GM12873 (cell line): Measurements from ENCODE around the gene CYP39A1.

ENCODE experiments used
- CTCF ChIP-seq: IDR thresholded peaks from 2 replicates; pipeline ENCODE4 v1.5.1; 2012; ENCODE audit warnings: low read depth, mild to moderate bottlenecking, moderate library complexity, low read length, control low read depth; ENCODE audit not compliant: insufficient read depth; ENCODE audit errors: missing control alignments

Gene CYP39A1

GRCh38 chr6:46652603-46653438 is at the start of gene CYP39A1, which contains the start of gene SLC25A27:
CYP39A1 (minus strand) TSS chr6:46652818; CDS start chr6:46652582, 236 bp downstream.
SLC25A27 (plus strand) TSS chr6:46652975; CDS start chr6:46653193, 218 bp downstream.
- TF ChIP-seq CTCF = no peak

- TF ChIP-seq CTCF = no peak
These were observed 47.4 kb upstream of the CYP39A1 start for GRCh38 chr6:46699970-46700369.

GRCh38 chr6:46690911-46691451 is 38.4 kb upstream of the CYP39A1 start:
- TF ChIP-seq CTCF = no peak

- no peak for TF ChIP-seq CTCF
These were observed 37.6 kb upstream of the CYP39A1 start for GRCh38 chr6:46690141-46690755.

GRCh38 chr6:46689657-46690056 is 37.0 kb upstream of the CYP39A1 start:
- TF ChIP-seq CTCF = no peak

- TF ChIP-seq CTCF = no peak
These were observed 36.3 kb upstream of the CYP39A1 start for GRCh38 chr6:46688966-46689335.
